ENCODE results near the gene TANGO2.

Gene TANGO2

GRCh38 chr22:20107471-20107901 lies 86.6 kb downstream of the TANGO2 start:
- no peak for DNase-seq (ENCODE audit: low spot score)

GRCh38 chr22:20107951-20108756 lies 87.2 kb downstream of the TANGO2 start:
- DNase-seq (ENCODE audit: low spot score), result no peak

GRCh38 chr22:20108757-20109230 lies 87.9 kb downstream of the TANGO2 start:
- no peak for DNase-seq (ENCODE audit: low spot score)

- DNase-seq (ENCODE audit: low spot score), result no peak
These were observed 88.8 kb downstream of the TANGO2 start for GRCh38 chr22:20109411-20110358.

GRCh38 chr22:20110359-20110985 lies 89.6 kb downstream of the TANGO2 start:
- DNase-seq (ENCODE audit: low spot score), result no peak

GRCh38 chr22:20111045-20111688 lies 90.3 kb downstream of the TANGO2 start:
- peak; percentile 33 for DNase-seq (ENCODE audit: low spot score)

- no peak for DNase-seq (ENCODE audit: low spot score)
These were observed 91.0 kb downstream of the TANGO2 start for GRCh38 chr22:20111689-20112622.

GRCh38 chr22:20112623-20113511 lies 92.0 kb downstream of the TANGO2 start:
- DNase-seq (ENCODE audit: low spot score), result no peak

- DNase-seq (ENCODE audit: low spot score), result no peak
These were observed 92.8 kb downstream of the TANGO2 start for GRCh38 chr22:20113551-20114310.

- DNase-seq (ENCODE audit: low spot score), result no peak
These were observed 93.9 kb downstream of the TANGO2 start for GRCh38 chr22:20114506-20115475.

GRCh38 chr22:20115691-20116375 lies 94.9 kb downstream of the TANGO2 start, which contains the start of gene RANBP1:
RANBP1 (plus strand) TSS chr22:20116104; CDS start chr22:20116185, 81 bp downstream.
- no peak for DNase-seq (ENCODE audit: low spot score)

- DNase-seq (ENCODE audit: low spot score), result no peak
These were observed 95.6 kb downstream of the TANGO2 start for GRCh38 chr22:20116376-20116950.

Measured in SW480 (cell line).